Panc1 (cell line): ENCODE measurements around the gene F2RL1.

Experiments
- POLR2AphosphoS5 ChIP-seq: IDR thresholded peaks from 2 replicates; pipeline ENCODE4 v1.6.1; 2012; ENCODE audit warnings: mild to moderate bottlenecking, low read depth, low read length, moderate library complexity
- REST ChIP-seq, 2 experiments: IDR thresholded peaks; 2 replicates each; pipeline ENCODE4 v1.6.1; 2011 to 2012; ENCODE audit warnings: low read depth in 2 of 2, control low read depth in 1 of 2, low read length in 1 of 2, mild to moderate bottlenecking in 1 of 2, moderate library complexity in 1 of 2; ENCODE audit not compliant: insufficient read depth in 1 of 2
- SIN3A ChIP-seq: IDR thresholded peaks from 2 replicates; pipeline ENCODE4 v1.6.1; 2012; ENCODE audit warnings: low read depth, mild to moderate bottlenecking, low read length, moderate library complexity, borderline replicate concordance; ENCODE audit not compliant: insufficient read depth
- TCF7L2 ChIP-seq: IDR thresholded peaks from 2 replicates; pipeline ENCODE4 v1.6.1; 2011; ENCODE audit warnings: mild to moderate bottlenecking, low read depth, low read length, inconsistent platforms
- TF ChIP-seq, protein P1 (sequence below): fragments of 450-650 bp; IDR thresholded peaks from 2 replicates; pipeline ENCODE4 v1.5.1; 2017; ENCODE audit warnings: mild to moderate bottlenecking

- peak; percentile 31; the same call in 1 of the 2 replicates for TF ChIP-seq POLR2AphosphoS5
- TF ChIP-seq, protein P1, sequence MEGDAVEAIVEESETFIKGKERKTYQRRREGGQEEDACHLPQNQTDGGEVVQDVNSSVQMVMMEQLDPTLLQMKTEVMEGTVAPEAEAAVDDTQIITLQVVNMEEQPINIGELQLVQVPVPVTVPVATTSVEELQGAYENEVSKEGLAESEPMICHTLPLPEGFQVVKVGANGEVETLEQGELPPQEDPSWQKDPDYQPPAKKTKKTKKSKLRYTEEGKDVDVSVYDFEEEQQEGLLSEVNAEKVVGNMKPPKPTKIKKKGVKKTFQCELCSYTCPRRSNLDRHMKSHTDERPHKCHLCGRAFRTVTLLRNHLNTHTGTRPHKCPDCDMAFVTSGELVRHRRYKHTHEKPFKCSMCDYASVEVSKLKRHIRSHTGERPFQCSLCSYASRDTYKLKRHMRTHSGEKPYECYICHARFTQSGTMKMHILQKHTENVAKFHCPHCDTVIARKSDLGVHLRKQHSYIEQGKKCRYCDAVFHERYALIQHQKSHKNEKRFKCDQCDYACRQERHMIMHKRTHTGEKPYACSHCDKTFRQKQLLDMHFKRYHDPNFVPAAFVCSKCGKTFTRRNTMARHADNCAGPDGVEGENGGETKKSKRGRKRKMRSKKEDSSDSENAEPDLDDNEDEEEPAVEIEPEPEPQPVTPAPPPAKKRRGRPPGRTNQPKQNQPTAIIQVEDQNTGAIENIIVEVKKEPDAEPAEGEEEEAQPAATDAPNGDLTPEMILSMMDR = no peak
- no peak for TF ChIP-seq SIN3A
- TF ChIP-seq TCF7L2 = peak; percentile 45; the same call in 1 of the 2 replicates
- peak in 1 of 2 experiments; percentile 40; a peak in 1 of 4 replicates for TF ChIP-seq REST (IDR thresholded peaks at IDR 0.05; ENCODE audit: insufficient read depth in 1 of 2, low read depth in 2 of 2, low read length in 1 of 2)
Measured at GRCh38 chr5:76838481-76839261, 19.8 kb downstream of the F2RL1 start.
